ENCODE results near the gene ARMC2.
A peak's percentile ranks its signal among the peaks of the same experiment; 100 is the strongest.
"Not testable (repeated sequence)": the region's sequence is repeated elsewhere in the genome, so short reads cannot be mapped to it uniquely, and the experiment has no call there.

ARMC2 gene

DNA sequence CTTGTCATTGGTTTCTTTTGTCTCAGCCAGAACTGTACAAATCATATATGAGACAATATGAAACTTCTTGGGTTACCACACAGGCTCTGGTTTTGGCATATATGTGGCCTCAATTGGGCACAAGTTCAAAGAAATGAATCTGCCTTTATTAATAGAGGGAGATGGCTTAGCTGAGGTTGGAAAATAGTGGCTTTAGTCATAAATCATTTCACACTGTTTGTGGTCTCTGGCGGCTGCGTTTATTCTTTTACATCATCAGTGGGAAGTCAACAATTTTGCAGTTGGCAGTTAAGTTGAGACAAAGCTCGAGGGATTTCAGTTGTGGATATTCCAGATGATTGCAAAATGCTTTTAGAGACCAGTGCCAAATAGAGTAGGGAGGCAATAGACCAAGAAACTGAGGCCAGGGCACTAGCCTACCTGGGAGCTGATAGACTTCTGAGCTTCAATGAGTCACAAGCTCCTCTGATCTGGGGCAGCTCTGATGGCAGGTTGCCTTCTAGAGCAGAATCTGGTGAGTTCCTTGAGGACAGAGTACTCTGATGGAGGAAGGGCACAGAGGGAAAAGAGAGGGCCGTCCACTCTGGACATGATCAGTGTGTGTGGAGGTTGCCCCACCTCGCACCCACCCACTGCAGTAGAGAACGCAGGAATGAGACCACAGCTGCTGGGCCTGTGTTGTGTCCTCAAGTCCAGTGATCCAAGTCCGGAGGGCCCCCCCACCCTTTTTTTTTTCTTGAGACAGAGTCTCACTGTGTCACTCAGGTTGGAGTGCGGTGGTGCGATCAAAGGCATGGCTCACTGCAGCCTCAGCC, 73.5 kb downstream of the ARMC2 start:
- no peak for DNase-seq

DNA sequence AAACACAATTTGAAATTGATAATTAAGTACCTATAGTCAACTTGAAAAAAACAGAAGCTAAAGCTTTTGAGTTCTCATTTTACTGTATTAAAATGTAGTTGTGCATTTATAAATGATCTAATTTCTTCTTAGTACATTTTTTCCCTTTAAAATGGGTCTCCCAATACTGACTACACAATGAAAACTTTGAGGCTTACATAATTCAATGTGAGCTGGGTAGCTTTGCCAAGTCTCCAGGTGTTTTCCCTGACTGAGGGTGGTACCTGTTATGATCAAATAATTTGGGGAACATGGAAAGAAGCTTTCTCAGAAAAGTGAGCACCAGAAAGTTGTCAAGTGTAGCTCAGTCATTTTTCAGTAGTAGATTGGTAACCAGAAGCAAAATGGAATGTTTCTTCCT, 74.3 kb downstream of the ARMC2 start:
- DNase-seq = no peak

DNA sequence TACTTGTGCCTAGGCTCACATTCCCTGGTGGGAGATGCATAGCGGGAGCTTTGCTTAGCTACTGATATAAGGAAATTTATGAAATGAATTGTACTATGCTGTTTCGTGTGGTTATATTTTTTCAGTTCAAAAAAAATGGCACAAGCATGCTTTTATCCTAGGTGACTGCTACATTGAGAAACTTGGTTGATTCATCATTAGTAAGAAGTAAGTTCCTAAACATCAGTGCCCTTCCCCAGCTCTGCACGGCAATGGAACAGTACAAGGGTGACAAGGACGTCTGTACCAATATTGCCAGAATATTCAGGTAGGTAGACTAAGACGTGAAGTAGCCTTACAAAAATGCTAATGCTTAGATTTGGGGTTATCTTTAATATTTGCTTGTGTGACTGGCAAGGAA, 79.7 kb downstream of the ARMC2 start:
- no peak for DNase-seq

DNA sequence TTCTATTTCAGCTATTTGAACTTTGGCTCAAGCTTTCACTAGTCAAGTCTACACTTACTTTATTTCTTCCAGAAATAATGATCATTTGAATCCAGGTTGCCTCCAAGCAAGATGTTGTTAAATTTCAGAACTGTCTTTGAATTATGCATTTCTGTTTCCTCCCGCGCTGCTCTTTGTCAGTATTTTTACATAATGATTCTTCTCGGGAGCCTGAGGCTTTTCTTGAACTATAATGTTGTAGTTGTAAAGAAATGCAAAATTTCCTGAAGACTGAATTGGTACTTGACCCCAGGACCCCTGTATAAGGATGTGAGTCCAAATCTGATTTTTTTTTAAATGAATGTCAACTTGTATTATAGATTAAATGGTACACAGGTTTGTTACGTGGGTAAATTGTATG, 80.4 kb downstream of the ARMC2 start:
- DNase-seq = no peak

DNA sequence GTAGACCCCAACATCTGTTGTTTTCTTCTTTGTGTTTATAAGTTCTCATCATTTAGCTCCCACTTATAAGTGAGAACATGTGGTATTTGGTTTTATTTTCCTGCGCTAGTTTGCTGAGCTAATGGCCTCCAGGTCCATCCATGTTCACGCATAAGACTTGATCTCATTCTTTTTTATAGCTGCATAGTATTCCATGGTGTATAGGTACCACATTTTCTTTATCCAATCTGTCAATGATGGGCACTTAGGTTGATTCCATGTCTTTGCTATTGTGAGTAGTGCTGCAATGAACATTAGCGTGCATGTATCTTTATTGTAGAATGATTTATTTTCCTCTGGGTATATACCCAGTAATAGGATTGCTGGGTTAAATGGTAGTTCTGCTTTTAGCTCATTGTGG, 82.9 kb downstream of the ARMC2 start:
- not testable (repeated sequence) for DNase-seq

DNA sequence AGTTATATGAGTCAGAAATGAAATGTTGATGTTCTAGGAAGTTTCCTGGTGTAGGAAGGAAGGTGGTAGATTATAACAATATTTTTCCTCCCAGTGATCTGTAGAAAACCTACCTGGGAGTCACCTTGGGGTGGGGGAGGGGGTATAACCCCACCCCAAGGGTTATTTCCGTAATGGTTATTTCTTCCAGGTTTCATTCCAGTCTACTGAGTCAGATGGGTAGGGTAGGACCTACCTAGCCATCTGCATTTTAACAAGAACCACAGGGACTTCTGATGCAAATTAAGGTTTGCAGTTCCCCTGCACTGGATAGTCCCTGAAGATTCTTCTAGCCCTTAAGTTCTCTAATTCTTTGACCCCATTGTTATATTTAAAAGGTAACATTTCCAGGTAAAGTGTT, 88.9 kb downstream of the ARMC2 start:
- DNase-seq = no peak

DNA sequence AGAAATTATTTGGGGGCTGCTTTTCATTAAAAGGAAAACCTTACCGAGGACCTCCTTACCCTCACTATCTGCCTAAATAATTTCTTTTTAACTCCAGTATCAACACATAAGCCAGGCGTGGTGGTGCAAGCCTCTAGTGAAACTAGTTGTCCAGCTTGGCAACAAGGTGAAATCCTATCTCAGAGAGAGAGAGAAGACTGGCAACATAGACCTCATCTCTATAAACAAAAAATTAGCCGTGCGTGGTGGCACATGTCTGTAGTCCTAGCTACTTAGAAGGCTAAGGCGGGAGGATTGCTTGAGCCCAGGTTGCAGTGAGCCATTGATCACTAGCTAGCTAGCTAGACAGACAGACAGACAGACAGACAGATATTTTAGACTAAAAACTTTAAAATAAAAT, 92.5 kb downstream of the ARMC2 start:
- DNase-seq = no peak

DNA sequence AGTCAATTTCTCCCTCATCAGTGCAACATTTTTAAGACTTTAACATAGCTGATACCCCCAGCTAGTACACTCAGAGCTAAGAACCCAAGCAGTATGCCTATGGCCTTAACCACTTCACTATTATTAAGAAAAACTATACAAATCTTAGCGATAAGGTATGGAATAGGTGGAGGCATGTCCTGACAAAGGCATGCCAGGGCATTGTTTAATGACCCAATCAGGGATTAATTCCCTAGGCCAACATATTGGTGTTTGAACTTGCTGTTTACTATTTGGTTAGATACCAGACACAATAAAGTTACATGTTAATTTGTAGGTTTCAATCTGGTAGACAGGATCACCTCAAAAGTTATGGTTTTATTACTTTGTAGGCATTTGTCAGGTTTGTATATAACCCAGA, 93.1 kb downstream of the ARMC2 start:
- DNase-seq = no peak

DNA sequence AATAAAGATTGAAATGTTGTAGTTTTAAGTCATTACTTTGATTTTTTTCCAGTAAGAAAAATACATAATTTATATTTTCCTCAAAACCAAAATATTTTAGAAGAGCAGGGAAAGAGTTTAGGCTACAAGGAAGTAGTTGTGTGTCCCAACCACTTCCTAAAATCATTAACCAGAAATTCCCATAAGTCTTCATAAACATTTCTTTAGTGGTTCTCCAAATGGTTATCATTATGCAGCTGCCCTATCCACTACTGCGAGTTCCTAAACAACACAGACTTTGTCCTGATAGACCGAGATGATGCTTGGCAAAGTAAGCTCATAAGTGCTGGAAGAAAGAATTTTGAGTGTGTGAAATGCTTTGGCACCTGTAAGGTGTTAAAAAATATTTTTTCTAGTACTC, 93.6 kb downstream of the ARMC2 start:
- DNase-seq = no peak

DNA sequence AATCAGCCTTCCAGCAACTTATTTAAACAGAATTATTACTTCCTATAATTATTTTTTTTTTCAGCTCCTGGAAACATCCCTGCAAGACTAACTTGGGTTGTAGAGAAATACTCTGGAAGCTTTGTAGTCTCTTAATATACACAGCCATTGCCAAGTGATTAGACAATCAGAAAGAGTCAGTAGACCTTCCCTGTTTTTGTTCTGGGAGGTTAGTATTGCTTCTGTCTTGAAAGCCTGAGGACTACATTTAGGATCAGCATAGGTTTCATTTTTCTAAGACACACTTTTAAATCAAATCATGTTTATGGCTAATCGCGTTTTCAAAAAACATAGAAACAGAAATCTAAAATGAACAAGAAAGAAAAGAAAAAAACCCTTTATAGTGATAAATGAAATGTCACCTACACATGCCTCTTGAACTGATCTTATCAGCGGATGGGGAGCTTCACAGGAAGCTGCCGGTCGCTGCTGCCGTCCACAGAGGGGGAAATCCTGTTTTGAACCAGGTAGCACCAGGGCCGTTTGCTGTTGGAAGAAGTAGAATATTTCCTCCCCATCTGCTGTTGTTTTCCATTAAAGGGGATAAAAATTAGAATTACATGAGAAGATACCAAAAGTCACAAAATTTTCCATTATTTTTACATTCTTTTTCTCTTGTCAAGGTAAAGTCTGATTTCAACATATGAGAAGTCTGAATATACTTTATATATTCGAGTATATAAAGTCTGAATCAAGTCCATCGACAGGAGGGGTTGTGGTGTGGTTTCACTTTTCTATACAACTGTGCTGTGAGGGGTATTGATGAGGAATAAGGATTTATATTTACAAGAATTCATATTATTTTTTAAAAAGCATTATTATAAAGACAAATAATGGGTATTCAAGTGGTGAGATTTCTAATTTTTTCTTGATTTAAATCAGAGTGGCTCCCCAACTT, 94.6 kb downstream of the ARMC2 start:
- no peak for DNase-seq

DNA sequence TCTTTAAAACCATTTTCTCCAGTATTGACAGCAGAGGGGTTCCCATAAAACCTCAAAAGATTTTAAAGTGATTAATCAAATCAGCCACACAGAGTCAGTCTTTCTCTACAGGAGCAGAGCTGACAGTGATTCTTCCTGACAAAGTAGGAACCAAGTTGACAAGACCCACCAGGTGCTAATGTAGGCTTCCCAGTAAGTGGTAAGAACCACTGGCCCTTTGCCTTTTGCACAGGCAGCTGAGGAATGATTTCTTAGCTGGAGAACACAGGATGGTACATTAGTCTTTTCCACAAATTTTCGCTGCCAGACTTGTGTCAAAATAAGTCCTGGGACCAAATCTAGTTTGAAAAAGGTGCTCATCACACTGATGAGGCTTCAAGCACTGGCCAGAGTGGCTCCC, 95.8 kb downstream of the ARMC2 start:
- DNase-seq = no peak

DNA sequence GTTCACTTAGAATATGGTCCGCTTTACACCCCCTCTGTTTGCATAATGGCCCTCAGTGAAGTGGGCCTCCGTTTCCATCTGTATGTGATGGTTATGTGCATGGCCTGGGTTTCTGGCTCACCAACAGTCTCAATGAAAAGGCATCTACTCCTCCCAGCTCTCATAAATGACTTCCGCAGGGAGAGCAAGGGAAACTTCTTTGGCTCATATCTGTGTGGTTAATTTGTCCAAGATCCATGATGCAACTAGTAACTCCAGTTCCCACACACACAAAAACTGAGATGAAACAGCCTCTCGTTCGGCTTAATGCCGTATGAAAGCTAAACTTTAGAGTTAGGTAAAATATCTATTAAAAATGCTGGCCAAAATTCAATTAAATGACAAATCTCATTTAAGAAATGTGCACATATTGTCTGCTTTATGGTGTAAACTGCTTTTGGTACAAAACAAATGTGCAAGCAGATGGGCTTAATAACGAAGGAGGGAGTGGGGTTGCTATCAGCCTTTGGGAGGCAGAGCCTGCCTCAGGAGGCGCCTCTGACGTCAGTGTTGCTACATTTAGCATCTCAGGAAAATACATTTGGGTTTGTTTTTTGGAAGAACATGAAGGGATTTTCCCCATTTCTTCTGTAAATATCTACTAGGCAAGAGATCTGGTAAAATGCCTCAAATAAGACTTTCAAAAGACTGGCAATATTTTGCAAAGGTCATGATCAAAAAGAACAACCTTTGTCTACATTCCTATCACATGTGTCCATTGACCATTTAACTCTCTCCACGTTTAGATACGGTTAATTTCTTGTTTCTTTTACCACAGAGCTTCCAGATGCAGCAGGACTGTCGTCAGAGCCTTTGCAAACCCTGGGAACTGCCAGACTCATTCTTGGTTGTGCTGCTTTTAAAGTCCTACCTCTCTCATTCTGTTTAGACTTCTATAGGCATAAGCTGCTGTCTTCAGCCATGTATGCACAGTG, 96.8 kb downstream of the ARMC2 start:
- no peak for DNase-seq

DNA sequence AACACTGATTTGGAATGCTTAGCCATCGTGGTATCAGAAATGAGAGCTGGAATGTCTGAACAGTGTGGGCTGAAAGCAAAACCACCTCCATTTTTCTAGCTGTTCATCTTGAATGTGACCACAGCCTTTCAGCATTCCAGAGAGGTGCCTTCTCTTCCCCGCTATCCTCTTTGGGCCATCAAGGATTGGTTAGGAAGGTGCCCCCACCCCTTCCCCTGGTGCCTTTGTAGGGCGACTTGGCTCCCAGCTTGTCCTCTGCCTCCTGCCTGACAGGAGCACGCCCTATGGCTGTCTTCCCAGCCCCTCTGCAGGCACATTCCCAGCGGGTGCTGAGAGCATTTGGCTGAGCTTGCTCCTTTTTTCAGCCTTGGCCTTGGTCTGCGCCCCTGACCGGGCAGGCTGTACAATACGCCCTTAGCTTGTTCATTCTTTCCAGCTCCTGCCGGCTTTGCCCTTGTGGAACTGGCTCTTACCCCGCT, 97.5 kb downstream of the ARMC2 start:
- peak; percentile 16 for DNase-seq

DNA sequence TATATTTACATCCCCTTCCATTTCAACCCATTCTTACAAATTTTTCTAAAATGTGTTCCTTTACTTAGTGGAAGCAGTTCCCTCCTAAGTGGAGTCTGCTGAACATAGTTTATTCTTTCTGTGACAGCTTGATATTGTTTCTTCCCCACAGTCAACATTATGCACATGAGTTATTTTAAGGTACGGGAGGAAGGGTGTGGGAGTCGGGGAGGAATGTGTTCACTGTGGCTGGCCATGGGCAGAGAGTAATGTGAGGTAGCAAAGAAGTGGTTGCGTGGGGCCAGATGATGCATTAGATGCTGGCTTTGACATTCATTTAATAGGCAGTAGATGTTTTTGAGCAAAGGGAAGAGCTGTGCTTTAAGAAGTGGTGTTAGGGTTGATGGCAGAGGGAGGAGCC, 98.5 kb downstream of the ARMC2 start:
- no peak for DNase-seq

DNA sequence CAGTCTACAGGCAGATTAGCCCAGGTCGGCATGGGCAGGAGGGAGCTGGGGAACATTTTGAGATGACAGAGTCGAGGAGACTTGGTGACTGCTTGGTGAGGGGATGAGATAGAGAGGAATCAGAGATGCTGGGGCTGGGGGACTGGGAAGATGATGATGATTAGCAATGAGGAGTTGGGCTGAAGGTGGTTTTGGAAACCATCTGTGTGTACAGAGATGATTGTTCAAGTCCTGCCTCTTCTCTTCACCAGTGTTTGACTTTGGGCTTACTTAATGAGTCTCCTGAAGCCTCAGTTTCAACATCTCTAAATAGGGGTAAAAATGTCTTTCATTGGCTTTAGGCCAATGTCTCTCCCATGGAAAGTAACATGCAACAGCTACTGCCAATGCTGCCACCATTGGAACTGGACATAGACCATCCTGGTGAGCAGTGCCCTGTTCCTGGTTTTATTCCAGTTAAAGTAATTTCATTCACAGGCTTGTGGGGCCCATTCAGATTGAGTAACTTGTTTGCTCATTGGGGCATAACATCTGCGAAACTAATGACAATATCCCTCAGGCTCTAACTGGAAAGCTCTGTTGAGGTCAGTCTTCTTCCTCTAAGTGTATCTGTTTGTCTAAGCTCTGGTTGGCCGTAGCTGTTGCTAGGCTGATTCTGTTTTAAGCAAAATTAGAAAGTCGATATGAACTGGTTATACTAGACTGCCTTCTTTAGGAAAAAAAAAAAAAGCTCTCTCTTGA, 99.1 kb downstream of the ARMC2 start:
- peak; percentile 13 for DNase-seq

DNA sequence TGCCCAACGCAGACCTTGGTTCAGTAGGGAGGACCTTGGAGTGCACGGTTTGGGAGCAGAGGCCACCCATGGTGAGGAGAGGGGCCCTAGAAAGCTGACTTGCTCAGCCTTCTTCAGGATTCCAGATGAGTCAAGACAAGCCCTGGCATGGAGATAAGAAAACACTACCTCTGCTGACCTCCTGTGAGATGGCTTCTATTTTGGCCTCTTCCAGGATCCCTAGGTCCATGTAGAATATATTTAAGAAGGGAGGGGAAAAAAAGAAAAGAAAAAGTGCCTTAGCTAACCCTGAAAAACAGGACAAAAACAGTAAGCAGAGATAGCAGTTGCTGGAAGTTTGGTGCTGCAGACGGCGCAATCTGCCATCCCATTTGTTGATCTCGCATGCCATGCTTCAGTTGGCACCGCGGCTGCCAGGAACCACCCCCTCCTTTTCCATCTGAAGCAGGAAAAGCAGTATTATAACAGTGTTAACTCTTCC, 100.0 kb downstream of the ARMC2 start:
- DNase-seq = no peak

DNA sequence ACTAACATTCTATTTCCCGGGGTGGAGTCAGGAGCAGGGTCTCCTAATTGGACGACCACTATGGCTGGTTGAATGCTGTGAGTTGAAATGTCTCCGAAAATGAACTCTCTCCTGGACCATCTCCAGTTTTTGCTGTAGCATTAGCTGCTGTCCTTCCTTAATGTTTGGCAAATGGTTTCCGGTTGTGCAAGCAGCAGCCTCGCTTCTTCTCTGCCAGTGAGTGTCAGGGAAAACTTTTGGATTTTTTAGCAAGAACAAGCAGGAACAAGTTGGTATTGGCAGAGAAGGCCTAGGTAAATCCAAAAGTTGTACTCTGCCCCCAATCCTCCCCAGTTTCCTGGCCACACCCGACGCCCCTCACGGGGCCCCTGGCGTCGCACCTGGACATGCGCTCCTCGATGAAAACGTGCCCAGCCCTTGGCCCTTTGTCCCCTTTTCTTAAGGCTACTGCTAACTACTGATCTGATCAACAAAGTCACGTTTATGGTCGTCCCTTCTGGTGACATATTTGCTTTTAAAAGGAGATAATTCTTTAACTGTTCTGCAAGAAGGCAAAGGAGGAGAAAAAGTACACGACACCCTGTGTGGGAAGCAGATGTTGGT, 103.2 kb downstream of the ARMC2 start:
- DNase-seq = no peak

DNA sequence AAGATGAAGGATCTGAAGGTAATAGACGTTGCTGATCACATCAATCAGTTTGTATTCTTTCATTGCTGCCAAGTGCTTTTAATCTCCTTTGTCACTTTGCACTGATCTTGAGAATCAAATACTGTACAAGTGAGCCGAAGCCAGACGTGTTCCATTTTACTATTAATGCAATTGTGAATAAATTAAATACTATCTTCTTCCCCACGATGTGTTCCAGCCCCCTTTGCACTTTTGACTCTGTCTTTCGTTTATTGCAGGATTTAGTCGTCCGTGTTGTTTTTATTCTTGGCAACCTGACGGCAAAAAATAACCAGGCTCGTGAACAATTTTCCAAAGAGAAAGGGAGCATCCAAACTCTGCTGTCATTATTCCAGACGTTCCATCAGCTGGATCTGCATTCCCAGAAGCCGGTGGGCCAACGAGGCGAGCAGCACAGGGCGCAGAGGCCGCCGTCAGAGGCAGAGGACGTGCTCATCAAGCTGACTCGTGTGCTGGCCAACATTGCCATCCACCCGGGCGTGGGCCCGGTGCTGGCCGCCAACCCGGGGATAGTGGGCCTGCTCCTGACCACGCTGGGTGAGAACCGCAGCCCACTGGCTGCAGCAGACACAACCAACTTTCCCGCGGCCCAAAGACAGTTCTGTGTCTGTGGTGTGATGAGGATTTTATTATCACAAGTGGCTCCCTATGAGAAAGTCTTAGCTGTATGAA, 104.7 kb downstream of the ARMC2 start:
- no peak for DNase-seq

DNA sequence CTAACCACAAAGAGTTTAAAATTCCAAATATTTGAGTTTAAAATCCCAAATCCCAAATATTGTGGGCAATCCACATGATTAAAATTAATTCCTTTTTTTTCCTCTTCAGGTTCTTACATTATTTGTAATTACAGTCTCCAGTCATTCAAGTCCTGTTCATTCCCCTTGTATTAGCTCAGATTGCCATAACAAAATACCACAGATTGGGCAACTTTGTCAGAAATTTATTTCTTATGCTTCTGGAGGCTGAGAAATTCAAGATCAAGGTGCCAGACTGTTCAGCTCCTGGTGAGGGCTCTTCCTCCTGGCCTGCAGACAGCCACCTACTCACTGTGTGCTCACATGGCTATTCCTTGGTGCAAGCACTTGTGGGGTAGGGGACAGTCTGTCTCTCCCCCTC, 105.5 kb downstream of the ARMC2 start:
- DNase-seq = no peak

DNA sequence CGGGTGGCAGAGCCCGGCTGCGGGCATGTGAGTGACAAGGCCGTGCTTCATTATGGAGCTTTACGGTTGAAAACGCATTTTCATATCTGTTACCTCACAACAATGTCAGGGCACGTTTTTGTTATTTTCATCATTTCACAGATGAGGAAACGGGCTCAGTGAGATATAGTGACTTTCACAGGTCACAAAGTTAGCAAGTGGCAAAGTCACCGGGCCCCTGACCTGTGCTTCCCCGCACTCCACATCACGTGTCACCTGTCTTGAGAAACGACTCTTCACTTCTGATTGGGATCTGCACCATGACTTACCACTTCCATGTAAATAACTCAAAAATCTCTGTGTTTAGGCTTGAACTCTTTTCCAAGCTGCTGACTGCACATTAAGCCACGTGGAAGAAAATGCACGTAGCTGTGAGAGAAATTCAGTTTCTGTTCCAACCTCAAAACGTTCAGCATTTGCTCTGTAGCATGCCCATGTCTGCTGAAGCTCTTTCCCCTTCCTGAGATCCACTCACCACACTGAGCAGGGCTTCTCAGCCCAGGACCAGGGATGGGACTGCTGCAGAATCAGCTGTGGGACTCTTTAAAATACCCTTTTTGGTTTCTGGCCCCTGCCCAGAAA, 107.2 kb downstream of the ARMC2 start:
- no peak for DNase-seq

Data from NCI-H1092 treated with DMSO at 0.1 percent for 48 hours (cell line).